H9 (cell line): ENCODE measurements around the gene IFNK. TPM values are rescaled to one million over a fixed set of nuclear protein-coding genes. Genes with fewer than 3 reads are reported as not detected.

Source experiments
- DNase-seq: peaks from one replicate; pipeline ENCODE4 v3.0.0-alpha.2; 2017
- H2AFZ ChIP-seq: one replicate; pipeline ENCODE4 v1.6.1; 2013; ENCODE audit warnings: mild to moderate bottlenecking, low read length, control low read depth, moderate library complexity
- H2AK5ac ChIP-seq: 2 replicates; pipeline ENCODE4 v1.6.1; 2013; ENCODE audit warnings: low read length, control low read depth, mixed read lengths; ENCODE audit not compliant: insufficient read length
- H2BK120ac ChIP-seq: one replicate; pipeline ENCODE4 v1.6.1; 2013; ENCODE audit warnings: low read depth, mild to moderate bottlenecking, low read length, control low read depth, inconsistent platforms; ENCODE audit not compliant: poor library complexity, severe bottlenecking
- H2BK12ac ChIP-seq: 2 replicates; pipeline ENCODE4 v1.6.1; 2013; ENCODE audit warnings: low read length, control low read depth, mixed read lengths, low read depth; ENCODE audit not compliant: insufficient read length
- H2BK15ac ChIP-seq: 2 replicates; pipeline ENCODE4 v1.6.1; 2013; ENCODE audit warnings: low read depth, low read length, control low read depth
- H2BK20ac ChIP-seq: one replicate; pipeline ENCODE4 v1.6.1; 2013; ENCODE audit warnings: low read depth, mild to moderate bottlenecking, low read length, control low read depth, inconsistent platforms; ENCODE audit not compliant: poor library complexity, severe bottlenecking
- H2BK5ac ChIP-seq: 2 replicates; pipeline ENCODE4 v1.6.1; 2013; ENCODE audit warnings: low read length, control low read depth, mixed read lengths; ENCODE audit not compliant: insufficient read length
- H3K14ac ChIP-seq: 2 replicates; pipeline ENCODE4 v1.6.1; 2013; ENCODE audit warnings: low read length, control low read depth; ENCODE audit not compliant: insufficient read depth
- H3K18ac ChIP-seq: 2 replicates; pipeline ENCODE4 v1.6.1; 2013; ENCODE audit warnings: low read depth, mild to moderate bottlenecking, mixed read lengths, low read length, control low read depth; ENCODE audit not compliant: insufficient read length
- H3K23ac ChIP-seq: 2 replicates; pipeline ENCODE4 v1.6.1; 2013; ENCODE audit warnings: low read length, control low read depth, mixed read lengths, low read depth; ENCODE audit not compliant: insufficient read length
- H3K23me2 ChIP-seq: 2 replicates; pipeline ENCODE4 v1.6.1; 2013; ENCODE audit warnings: low read depth, mild to moderate bottlenecking, mixed read lengths, low read length, control low read depth; ENCODE audit not compliant: insufficient read length, poor library complexity, severe bottlenecking
- H3K27ac ChIP-seq: 2 replicates; pipeline ENCODE4 v1.5.1; 2013; ENCODE audit warnings: low read length, control low read depth, mixed read lengths, low read depth; ENCODE audit not compliant: insufficient read length
- H3K27me3 ChIP-seq: 2 replicates; pipeline ENCODE4 v1.6.1; 2013; ENCODE audit warnings: low read length, control low read depth, inconsistent platforms; ENCODE audit not compliant: insufficient read depth
- H3K4ac ChIP-seq: 2 replicates; pipeline ENCODE4 v1.6.1; 2013; ENCODE audit warnings: low read depth, mild to moderate bottlenecking, control low read depth, inconsistent platforms, low read length, moderate library complexity
- H3K4me1 ChIP-seq: 2 replicates; pipeline ENCODE4 v1.6.1; 2013; ENCODE audit warnings: low read length, control low read depth, inconsistent platforms; ENCODE audit not compliant: insufficient read depth
- H3K4me2 ChIP-seq: 2 replicates; pipeline ENCODE4 v1.6.1; 2013; ENCODE audit warnings: low read length, control low read depth, mixed read lengths; ENCODE audit not compliant: insufficient read length, insufficient read depth
- H3K56ac ChIP-seq: 2 replicates; pipeline ENCODE4 v1.6.1; 2013; ENCODE audit warnings: low read depth, mild to moderate bottlenecking, mixed read lengths, low read length, control low read depth; ENCODE audit not compliant: insufficient read length
- H3K79me1 ChIP-seq: 2 replicates; pipeline ENCODE4 v1.6.1; 2013; ENCODE audit warnings: low read depth, mild to moderate bottlenecking, moderate library complexity, low read length, control low read depth, inconsistent platforms; ENCODE audit not compliant: insufficient read depth, poor library complexity, severe bottlenecking
- H3K79me2 ChIP-seq: 2 replicates; pipeline ENCODE4 v1.6.1; 2013; ENCODE audit warnings: low read length, control low read depth, inconsistent platforms; ENCODE audit not compliant: insufficient read depth
- H3K9ac ChIP-seq: 2 replicates; pipeline ENCODE4 v1.6.1; 2013; ENCODE audit warnings: low read length, control low read depth, mixed read lengths; ENCODE audit not compliant: insufficient read length; ENCODE audit errors: extremely low read depth
- H3K9me3 ChIP-seq: one replicate; pipeline ENCODE4 v1.6.1; 2013; ENCODE audit warnings: low read depth, low read length, inconsistent platforms; ENCODE audit not compliant: control insufficient read depth
- H3T11ph ChIP-seq: one replicate; pipeline ENCODE4 v1.6.1; 2013; ENCODE audit warnings: mild to moderate bottlenecking, low read length, control low read depth, inconsistent platforms
- H4K20me1 ChIP-seq: one replicate; pipeline ENCODE4 v1.6.1; 2013; ENCODE audit not compliant: control insufficient read depth, insufficient read length, insufficient read depth
- H4K5ac ChIP-seq: 2 replicates; pipeline ENCODE4 v1.6.1; 2013; ENCODE audit warnings: low read depth, mild to moderate bottlenecking, mixed read lengths, low read length, control low read depth; ENCODE audit not compliant: insufficient read length
- H4K8ac ChIP-seq: replicated peaks from 2 replicates; pipeline ENCODE4 v1.6.1; 2013; ENCODE audit warnings: low read length, control low read depth, mixed read lengths, low read depth; ENCODE audit not compliant: insufficient read length
- H4K91ac ChIP-seq: 2 replicates; pipeline ENCODE4 v1.6.1; 2013; ENCODE audit warnings: low read depth, mild to moderate bottlenecking, moderate library complexity, mixed read lengths, low read length, control low read depth; ENCODE audit not compliant: insufficient read length
- H3K27ac Mint-ChIP-seq, 3 experiments: 2 replicates in 2 of 3; 3 replicates in 1 of 3; pipeline ENCODE4 v1.8.0; 2020 to 2021; ENCODE audit warnings: mixed read lengths in 3 of 3, mild to moderate bottlenecking in 1 of 3, moderate library complexity in 1 of 3
- H3K27me3 Mint-ChIP-seq: 2 replicates; pipeline ENCODE4 v1.8.0; 2021; ENCODE audit warnings: low read depth, mild to moderate bottlenecking, moderate library complexity, mixed read lengths
- H3K36me3 Mint-ChIP-seq, 3 experiments: 2 replicates in 2 of 3; 3 replicates in 1 of 3; pipeline ENCODE4 v1.8.0; 2020 to 2021; ENCODE audit warnings: low read depth in 3 of 3, mixed read lengths in 3 of 3; ENCODE audit not compliant: insufficient read depth in 1 of 3
- H3K4me1 Mint-ChIP-seq, 2 experiments: 2 replicates each; pipeline ENCODE4 v1.8.0; 2020; ENCODE audit warnings: mixed read lengths in 2 of 2
- H3K4me3 Mint-ChIP-seq, 2 experiments: 2 replicates in 1 of 2; 3 replicates in 1 of 2; pipeline ENCODE4 v1.8.0; 2020 to 2021; ENCODE audit warnings: mild to moderate bottlenecking in 2 of 2, mixed read lengths in 2 of 2, moderate library complexity in 1 of 2
- H3K9me3 Mint-ChIP-seq, 2 experiments: 2 replicates in 1 of 2; 3 replicates in 1 of 2; pipeline ENCODE4 v1.8.0; 2020; ENCODE audit warnings: mild to moderate bottlenecking in 2 of 2, mixed read lengths in 2 of 2, moderate library complexity in 1 of 2
- WGBS: extraction: QIAGEN DNeasy Blood & Tissue Kit; methylation state at CpG from one replicate; pipeline ENCODE4 v1.1.7; 2013; ENCODE audit warnings: missing lambda C conversion rate, low lambda C conversion rate, mixed read lengths; ENCODE audit not compliant: insufficient read length; ENCODE audit errors: extremely low coverage; 5-methylcytosine and 5-hydroxymethylcytosine counted together
- total RNA-seq: library from RNA; stranded (reverse); gene quantifications from 2 replicates; pipeline ENCODE4 v1.2.1, GENCODE V29; 2021
- TF ChIP-seq, protein P1 (sequence below): fragments of 200-600 bp; sonication (generic); conservative IDR thresholded peaks from 3 replicates; pipeline ENCODE4 v1.8.0; 2021; ENCODE audit warnings: antibody characterized with exemption, mild to moderate bottlenecking

The IFNK gene
- total RNA-seq, 1 experiment from 2014 or later, result not detected

DNA sequence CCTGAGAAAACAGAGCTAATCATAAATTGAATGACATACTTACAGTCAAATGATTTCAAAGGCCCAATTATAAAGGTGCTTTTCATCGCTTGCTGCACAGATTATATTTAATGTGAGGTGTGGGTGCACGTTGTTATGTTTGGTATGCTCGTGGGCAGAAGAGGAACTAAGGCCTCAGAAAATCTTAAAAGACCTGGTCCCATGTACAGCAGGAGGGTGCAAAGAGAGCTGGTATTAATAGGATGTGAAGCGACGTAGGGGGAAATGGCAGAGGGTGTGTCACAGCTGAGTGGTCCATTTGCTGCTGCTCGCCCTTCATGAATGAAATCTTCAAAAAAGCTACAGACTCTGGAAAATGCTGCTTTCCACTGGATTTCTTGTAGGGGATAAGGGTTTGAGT is 40.5 kb upstream of the IFNK start:
- Mint-ChIP-seq H3K4me3 (no peak overlapping the region), H3K27ac (peak overlapping the region in 1 of 3 experiments; percentile 13; a peak in 1 of 7 replicates)
- WGBS, result no CpG with 5 or more reads among the region's 6 CpGs

More for the DNA sequence above, 40.5 kb upstream of the IFNK start:
- Histone ChIP-seq H3K4me1 (peaks cover 7% of the 10 kb centered on the region; the same call in 1 of the 2 replicates), H4K91ac (no peak overlapping the region), H3K23ac (no peak overlapping the region), H2BK120ac (no peak overlapping the region), H2BK20ac (no peak overlapping the region), H2BK15ac (0 out of 2 replicates have a peak overlapping the region, but pooled peaks have one; percentile 52), H3K79me2 (no peaks in the 10 kb centered on the region), H4K20me1 (no peaks in the 10 kb centered on the region), H3K27me3 (no peaks in the 10 kb centered on the region), H3K56ac (no peak overlapping the region), H2AFZ (no peak overlapping the region), H3K27ac (no peak overlapping the region), H2AK5ac (no peak overlapping the region), H4K8ac (no peak overlapping the region), H3K9me3 (no peaks in the 10 kb centered on the region), H3K4me2 (no peak overlapping the region), H2BK5ac (no peak overlapping the region), H4K5ac (no peak overlapping the region), H3K14ac (no peak overlapping the region; the same call in 1 of the 2 replicates), H3K9ac (no peak overlapping the region), H3K79me1 (peaks cover 7% of the 10 kb centered on the region), H3K23me2 (no peaks in the 10 kb centered on the region), H3K4ac (no peak overlapping the region), H2BK12ac (no peak overlapping the region), H3K18ac (no peak overlapping the region), H3T11ph (no peak overlapping the region)
- peaks cover 13 to 22% of the 10 kb centered on the region in 2 experiments for H3K4me1 Mint-ChIP-seq
- H3K36me3 Mint-ChIP-seq, result peaks cover 12 to 27% (median 19%) of the 10 kb centered on the region in 3 experiments
- H3K27me3 Mint-ChIP-seq, result no peaks in the 10 kb centered on the region
- peaks cover 9 to 13% of the 10 kb centered on the region in 2 experiments for H3K9me3 Mint-ChIP-seq
- no peak for DNase-seq
- TF ChIP-seq, protein P1, sequence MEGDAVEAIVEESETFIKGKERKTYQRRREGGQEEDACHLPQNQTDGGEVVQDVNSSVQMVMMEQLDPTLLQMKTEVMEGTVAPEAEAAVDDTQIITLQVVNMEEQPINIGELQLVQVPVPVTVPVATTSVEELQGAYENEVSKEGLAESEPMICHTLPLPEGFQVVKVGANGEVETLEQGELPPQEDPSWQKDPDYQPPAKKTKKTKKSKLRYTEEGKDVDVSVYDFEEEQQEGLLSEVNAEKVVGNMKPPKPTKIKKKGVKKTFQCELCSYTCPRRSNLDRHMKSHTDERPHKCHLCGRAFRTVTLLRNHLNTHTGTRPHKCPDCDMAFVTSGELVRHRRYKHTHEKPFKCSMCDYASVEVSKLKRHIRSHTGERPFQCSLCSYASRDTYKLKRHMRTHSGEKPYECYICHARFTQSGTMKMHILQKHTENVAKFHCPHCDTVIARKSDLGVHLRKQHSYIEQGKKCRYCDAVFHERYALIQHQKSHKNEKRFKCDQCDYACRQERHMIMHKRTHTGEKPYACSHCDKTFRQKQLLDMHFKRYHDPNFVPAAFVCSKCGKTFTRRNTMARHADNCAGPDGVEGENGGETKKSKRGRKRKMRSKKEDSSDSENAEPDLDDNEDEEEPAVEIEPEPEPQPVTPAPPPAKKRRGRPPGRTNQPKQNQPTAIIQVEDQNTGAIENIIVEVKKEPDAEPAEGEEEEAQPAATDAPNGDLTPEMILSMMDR, result no peak
